Glutamatergic neuron (in vitro differentiated cells): Measurements from ENCODE around the gene WFIKKN1. TPM values are rescaled to one million over a fixed set of nuclear protein-coding genes. Genes with fewer than 3 reads are reported as not detected.
"Not testable (repeated sequence)": the region's sequence is repeated elsewhere in the genome, so short reads cannot be mapped to it uniquely, and the experiment has no call there.

Experiments
- DNase-seq: peaks from one replicate; pipeline ENCODE4 v3.0.0; 2022
- H3K27ac Mint-ChIP-seq: one replicate; pipeline ENCODE4 v1.8.0; 2020; ENCODE audit warnings: mild to moderate bottlenecking, mixed read lengths, inconsistent platforms; ENCODE audit not compliant: unreplicated experiment
- H3K27me3 Mint-ChIP-seq: one replicate; pipeline ENCODE4 v1.8.0; 2020; ENCODE audit warnings: mild to moderate bottlenecking, moderate library complexity, mixed read lengths, inconsistent platforms; ENCODE audit not compliant: unreplicated experiment
- H3K36me3 Mint-ChIP-seq: one replicate; pipeline ENCODE4 v1.8.0; 2020; ENCODE audit warnings: mild to moderate bottlenecking, mixed read lengths, inconsistent platforms; ENCODE audit not compliant: unreplicated experiment
- H3K4me1 Mint-ChIP-seq: one replicate; pipeline ENCODE4 v1.8.0; 2020; ENCODE audit warnings: mild to moderate bottlenecking, low read depth, mixed read lengths, inconsistent platforms; ENCODE audit not compliant: unreplicated experiment
- H3K4me3 Mint-ChIP-seq: one replicate; pipeline ENCODE4 v1.8.0; 2020; ENCODE audit warnings: mild to moderate bottlenecking, mixed read lengths, inconsistent platforms; ENCODE audit not compliant: unreplicated experiment
- H3K9me3 Mint-ChIP-seq: one replicate; pipeline ENCODE4 v1.8.0; 2020; ENCODE audit warnings: mild to moderate bottlenecking, moderate library complexity, mixed read lengths, inconsistent platforms; ENCODE audit not compliant: unreplicated experiment
- total RNA-seq: library from RNA; stranded (reverse); fragmentation: NEBNext Ultra II Directional; extraction: Animal tissue kit (Norgen Biotek cat#: 25700); gene quantifications from one replicate; pipeline ENCODE4 v1.2.1, GENCODE V29; 2021; ENCODE audit not compliant: unreplicated experiment
- TF ChIP-seq, protein P1 (sequence below): fragments of 200-600 bp; sonication (generic); IDR thresholded peaks from one replicate; pipeline ENCODE4 v1.5.0; 2021; ENCODE audit not compliant: partially characterized antibody, unreplicated experiment

The WFIKKN1 gene
- total RNA-seq, 1 donor from 2014 or later = 61.9 TPM

- Mint-ChIP-seq H3K4me3 (peak overlapping the region; percentile 30), H3K4me1 (peaks cover 35% of the 10 kb centered on the region), H3K27ac (no peak overlapping the region), H3K27me3 (peaks cover 13% of the 10 kb centered on the region), H3K9me3 (peaks cover 18% of the 10 kb centered on the region), H3K36me3 (peaks cover 7% of the 10 kb centered on the region)
- no peak for DNase-seq
- TF ChIP-seq, protein P1, sequence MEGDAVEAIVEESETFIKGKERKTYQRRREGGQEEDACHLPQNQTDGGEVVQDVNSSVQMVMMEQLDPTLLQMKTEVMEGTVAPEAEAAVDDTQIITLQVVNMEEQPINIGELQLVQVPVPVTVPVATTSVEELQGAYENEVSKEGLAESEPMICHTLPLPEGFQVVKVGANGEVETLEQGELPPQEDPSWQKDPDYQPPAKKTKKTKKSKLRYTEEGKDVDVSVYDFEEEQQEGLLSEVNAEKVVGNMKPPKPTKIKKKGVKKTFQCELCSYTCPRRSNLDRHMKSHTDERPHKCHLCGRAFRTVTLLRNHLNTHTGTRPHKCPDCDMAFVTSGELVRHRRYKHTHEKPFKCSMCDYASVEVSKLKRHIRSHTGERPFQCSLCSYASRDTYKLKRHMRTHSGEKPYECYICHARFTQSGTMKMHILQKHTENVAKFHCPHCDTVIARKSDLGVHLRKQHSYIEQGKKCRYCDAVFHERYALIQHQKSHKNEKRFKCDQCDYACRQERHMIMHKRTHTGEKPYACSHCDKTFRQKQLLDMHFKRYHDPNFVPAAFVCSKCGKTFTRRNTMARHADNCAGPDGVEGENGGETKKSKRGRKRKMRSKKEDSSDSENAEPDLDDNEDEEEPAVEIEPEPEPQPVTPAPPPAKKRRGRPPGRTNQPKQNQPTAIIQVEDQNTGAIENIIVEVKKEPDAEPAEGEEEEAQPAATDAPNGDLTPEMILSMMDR = no peak
Observed at GRCh38 chr16:595094-595528, 35.7 kb upstream of the WFIKKN1 start.

GRCh38 chr16:595942-596735 lies 34.6 kb upstream of the WFIKKN1 start:
- Mint-ChIP-seq H3K9me3 (peaks cover 11% of the 10 kb centered on the region), H3K4me3 (no peak overlapping the region), H3K36me3 (peaks cover 1% of the 10 kb centered on the region), H3K27ac (no peak overlapping the region), H3K4me1 (peaks cover 31% of the 10 kb centered on the region), H3K27me3 (peaks cover 7% of the 10 kb centered on the region)
- DNase-seq = no peak
- TF ChIP-seq, protein P1 = no peak

- H3K9me3 Mint-ChIP-seq = peaks cover 9% of the 10 kb centered on the region
- no peaks in the 10 kb centered on the region for H3K36me3 Mint-ChIP-seq
- no peak overlapping the region for H3K27ac Mint-ChIP-seq
- H3K4me1 Mint-ChIP-seq = peaks cover 30% of the 10 kb centered on the region
- DNase-seq = no peak
- H3K27me3 Mint-ChIP-seq = peaks cover 4% of the 10 kb centered on the region
- H3K4me3 Mint-ChIP-seq = no peak overlapping the region
- TF ChIP-seq, protein P1 = no peak
Observed at GRCh38 chr16:596736-597060, 34.1 kb upstream of the WFIKKN1 start.

- H3K36me3 Mint-ChIP-seq, DNase-seq, H3K4me3 Mint-ChIP-seq, H3K9me3 Mint-ChIP-seq, H3K27me3 Mint-ChIP-seq, H3K27ac Mint-ChIP-seq: not testable (repeated sequence)
- H3K4me1 Mint-ChIP-seq = peaks cover 20% of the 10 kb centered on the region
Observed at GRCh38 chr16:597655-598054, 33.1 kb upstream of the WFIKKN1 start.

DNA sequence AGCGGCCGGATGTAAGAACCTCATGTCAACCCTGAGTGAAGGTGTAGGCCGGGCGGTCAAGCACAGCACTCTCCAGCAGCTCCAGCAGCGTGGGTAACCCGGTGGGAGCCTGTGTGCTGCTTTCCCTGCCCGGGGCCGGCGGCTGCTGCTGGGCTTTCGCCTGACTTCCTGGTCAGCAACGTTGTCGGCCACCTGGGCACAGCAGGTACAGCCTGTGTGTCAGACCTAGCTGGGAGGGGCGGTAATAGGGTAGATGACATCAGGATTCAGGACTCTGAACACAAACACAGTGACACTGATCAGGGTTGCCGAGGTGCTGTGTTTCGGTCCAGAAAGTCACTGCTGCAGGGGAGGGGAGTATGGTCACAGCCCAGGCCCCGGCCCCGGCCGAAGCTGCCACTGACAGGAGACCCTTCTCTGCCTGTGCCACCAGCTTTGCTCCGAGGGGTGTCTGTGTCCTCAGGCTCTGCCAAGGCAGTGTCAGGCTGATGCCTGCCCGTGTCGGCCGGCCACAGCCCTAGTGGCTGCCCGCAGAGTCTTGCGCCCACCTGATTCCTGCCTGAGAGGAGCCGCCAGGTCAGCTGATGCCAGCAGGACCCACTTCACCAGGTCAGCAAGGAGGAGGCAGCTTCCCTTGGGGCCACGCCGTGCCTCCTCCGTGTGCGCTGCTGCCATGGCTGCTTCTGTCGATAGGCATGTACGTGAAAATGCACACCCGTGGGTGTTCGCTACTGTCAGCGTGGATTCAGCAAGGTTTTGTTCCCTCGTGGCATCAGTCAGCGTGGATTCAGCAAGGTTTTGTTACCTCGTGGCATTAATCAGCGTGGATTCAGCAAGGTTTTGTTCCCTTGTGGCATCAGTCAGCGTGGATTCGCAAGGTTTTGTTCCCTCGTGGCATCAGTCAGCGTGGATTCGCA lies 31.7 kb upstream of the WFIKKN1 start:
- no peak for DNase-seq
- Mint-ChIP-seq H3K27me3 (peaks cover 1% of the 10 kb centered on the region), H3K27ac (no peak overlapping the region), H3K9me3 (peaks cover 9% of the 10 kb centered on the region), H3K36me3 (no peaks in the 10 kb centered on the region), H3K4me1 (peaks cover 18% of the 10 kb centered on the region), H3K4me3 (no peak overlapping the region)
- TF ChIP-seq, protein P1 = no peak
